Measurements from ENCODE around the gene SNX24.
"Not testable (repeated sequence)": the region's sequence is repeated elsewhere in the genome, so short reads cannot be mapped to it uniquely, and the experiment has no call there.

The SNX24 gene

GRCh38 chr5:122971333-122971732, 125.9 kb downstream of the SNX24 start:
- DNase-seq, result no peak

GRCh38 chr5:122972877-122973276, 127.5 kb downstream of the SNX24 start:
- DNase-seq, result no peak

- not testable (repeated sequence) for DNase-seq
Measured at GRCh38 chr5:122973759-122974158, 128.3 kb downstream of the SNX24 start.

GRCh38 chr5:122974251-122974650, 128.8 kb downstream of the SNX24 start:
- not testable (repeated sequence) for DNase-seq

GRCh38 chr5:122977319-122977718, 131.9 kb downstream of the SNX24 start:
- DNase-seq, result no peak

- no peak for DNase-seq
Measured at GRCh38 chr5:122978068-122978467, 132.7 kb downstream of the SNX24 start.

GRCh38 chr5:122978644-122979297, 133.4 kb downstream of the SNX24 start:
- no peak for DNase-seq

- DNase-seq, result no peak
Measured at GRCh38 chr5:122981846-122982245, 136.4 kb downstream of the SNX24 start.

- no peak for DNase-seq
Measured at GRCh38 chr5:122982376-122982775, 137.0 kb downstream of the SNX24 start.

GRCh38 chr5:122984425-122984824, 139.0 kb downstream of the SNX24 start:
- no peak for DNase-seq

- DNase-seq, result no peak
Measured at GRCh38 chr5:122985006-122985700, 139.7 kb downstream of the SNX24 start.

- no peak for DNase-seq
Measured at GRCh38 chr5:122985954-122986721, 140.7 kb downstream of the SNX24 start.

GRCh38 chr5:122996091-122996490, 150.7 kb downstream of the SNX24 start:
- no peak for DNase-seq

GRCh38 chr5:122997294-122997693, 151.9 kb downstream of the SNX24 start:
- no peak for DNase-seq

GRCh38 chr5:122999947-123000563, 154.6 kb downstream of the SNX24 start:
- peak; percentile 14 for DNase-seq

- no peak for DNase-seq
Measured at GRCh38 chr5:123000731-123001130, 155.3 kb downstream of the SNX24 start.

- no peak for DNase-seq
Measured at GRCh38 chr5:123001808-123002207, 156.4 kb downstream of the SNX24 start.

GRCh38 chr5:123007182-123007581, 161.8 kb downstream of the SNX24 start:
- DNase-seq, result no peak

GRCh38 chr5:123007754-123008153, 162.3 kb downstream of the SNX24 start:
- DNase-seq, result no peak

- no peak for DNase-seq
Measured at GRCh38 chr5:123012321-123012720, 166.9 kb downstream of the SNX24 start.

GRCh38 chr5:123014689-123015088, 169.3 kb downstream of the SNX24 start:
- DNase-seq, result no peak

GRCh38 chr5:123028222-123028621, 182.8 kb downstream of the SNX24 start:
- DNase-seq, result no peak

- no peak for DNase-seq
Measured at GRCh38 chr5:123033157-123033671, 187.8 kb downstream of the SNX24 start.

Data from CD4-positive, alpha-beta T cell treated with Interleukin-21 for 1 hour (primary cell).